Fibroblast of skin of scalp (primary cell): Measurements from ENCODE around the gene PWWP2B.

Experiments used
- DNase-seq: peaks from one replicate; pipeline ENCODE4 v3.0.0-alpha.2; 2013

Gene PWWP2B

GRCh38 chr10:132394936-132395703 is 1.9 kb upstream of the PWWP2B start:
- no peak for DNase-seq

DNA sequence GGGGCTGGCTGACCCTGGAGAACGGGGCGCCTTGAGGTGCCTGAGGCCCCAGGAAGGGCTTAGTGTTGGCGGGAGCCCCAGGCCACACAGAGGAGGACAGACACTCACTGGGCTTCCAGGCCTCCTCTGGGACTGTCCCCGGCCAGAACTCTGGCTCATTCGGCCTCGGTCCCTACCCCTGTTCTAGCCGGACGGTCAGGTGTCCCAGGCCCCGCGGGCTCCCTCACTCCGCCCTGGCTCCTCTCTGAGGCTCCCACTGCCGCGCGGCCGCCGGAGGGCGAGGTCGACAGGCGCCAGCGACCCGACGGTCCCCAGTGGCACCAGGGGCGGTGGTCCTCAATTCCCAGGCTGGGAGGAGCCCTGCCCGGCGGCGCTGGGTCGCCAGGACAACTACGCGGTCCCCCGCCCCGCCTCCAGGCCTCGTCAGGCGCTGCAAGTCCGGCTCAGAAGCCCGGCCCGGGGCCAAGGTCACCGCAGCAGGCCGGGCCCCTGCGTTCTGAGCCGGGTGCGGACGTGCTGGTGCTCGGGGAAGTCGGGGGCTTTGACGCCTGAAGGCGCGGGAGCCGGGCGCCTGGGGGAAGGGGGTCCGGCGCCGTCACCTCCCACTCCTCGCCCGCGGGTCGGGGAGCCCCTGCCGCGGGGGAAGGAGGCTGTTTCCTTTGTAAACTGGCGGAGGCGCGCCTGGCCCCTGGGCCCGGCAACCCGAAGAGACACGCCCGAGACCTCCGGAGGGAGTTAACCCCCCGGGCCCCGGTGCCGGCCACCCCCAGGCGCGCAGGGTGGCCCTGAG is 1.1 kb upstream of the PWWP2B start:
- DNase-seq = no peak

GRCh38 chr10:132396494-132397035 is 435 bp upstream of the PWWP2B start:
- peak; percentile 67 for DNase-seq

DNA sequence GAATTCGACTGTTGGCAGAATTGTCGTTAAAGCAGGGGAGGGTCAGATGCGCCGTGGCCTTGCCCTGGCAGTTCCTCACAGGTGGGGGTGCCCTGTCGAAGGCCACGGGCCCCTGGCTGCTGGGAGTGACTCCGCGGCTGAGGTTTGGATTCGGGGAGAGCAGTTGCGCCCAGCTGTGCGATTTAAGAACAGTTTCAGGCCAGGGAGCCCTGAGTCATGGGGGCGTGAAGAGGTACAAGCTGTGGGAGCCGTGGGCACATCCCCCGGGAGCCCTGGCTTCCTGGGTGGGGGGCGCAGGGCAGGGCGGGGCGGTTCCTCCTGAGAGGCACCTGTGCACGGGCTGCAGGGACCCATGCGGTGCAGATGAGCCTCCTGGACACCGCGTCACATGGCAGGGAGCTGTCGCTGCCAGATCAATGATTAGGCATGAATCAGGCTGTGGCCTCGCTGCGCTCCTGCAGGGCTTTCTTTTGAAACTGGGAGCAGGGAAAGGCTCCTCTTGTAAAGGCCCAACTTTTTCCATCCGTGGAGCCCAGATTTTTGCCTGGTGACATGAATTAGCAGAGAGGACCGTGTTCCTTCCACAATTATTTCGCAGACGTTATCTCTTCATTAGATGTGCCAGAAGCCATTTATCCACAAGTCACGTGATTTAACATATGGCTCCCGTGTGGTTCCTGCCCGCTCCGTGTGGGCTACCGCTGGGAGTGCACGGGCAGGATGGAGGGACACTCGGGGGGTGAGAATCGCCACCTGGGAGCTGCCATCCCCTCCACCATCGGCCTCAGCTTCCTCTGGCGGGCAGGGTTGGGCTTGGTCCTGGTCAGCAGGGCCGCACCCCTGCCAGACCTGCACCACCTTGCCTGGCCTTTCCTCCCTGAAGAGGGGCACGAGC is 918 bp downstream of the PWWP2B start:
- peak; percentile 48 for DNase-seq

DNA sequence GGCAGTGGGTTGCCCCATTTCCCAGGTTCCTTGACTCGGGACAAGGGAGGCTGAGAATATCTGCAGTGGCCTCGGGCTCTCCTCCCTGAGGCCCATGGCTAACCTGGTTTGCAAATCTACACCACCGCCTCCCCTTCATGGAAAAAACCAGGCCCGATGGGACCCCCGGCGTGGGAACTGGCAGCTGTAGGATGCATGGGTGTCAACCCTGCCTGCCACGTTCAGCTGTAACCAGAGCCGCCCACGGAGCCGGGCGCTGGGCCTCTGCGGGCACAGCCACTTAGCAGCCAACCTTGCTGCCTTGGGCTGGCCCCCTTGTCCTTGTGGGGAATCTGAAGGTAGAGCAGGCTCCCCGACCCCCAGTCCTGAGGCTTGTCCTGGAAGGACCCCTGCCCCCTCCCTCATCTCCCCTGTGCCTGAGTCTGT is 1.6 kb downstream of the PWWP2B start:
- no peak for DNase-seq

- DNase-seq = no peak
Measured at GRCh38 chr10:132399117-132400035, 2.4 kb downstream of the PWWP2B start.

GRCh38 chr10:132400041-132400546 is 3.1 kb downstream of the PWWP2B start:
- DNase-seq = no peak

- no peak for DNase-seq
Measured at GRCh38 chr10:132400547-132401151, 3.6 kb downstream of the PWWP2B start.

GRCh38 chr10:132401401-132402118 is 4.6 kb downstream of the PWWP2B start:
- no peak for DNase-seq

GRCh38 chr10:132402781-132403241 is 5.8 kb downstream of the PWWP2B start:
- DNase-seq = no peak

- no peak for DNase-seq
Measured at GRCh38 chr10:132403511-132404168, 6.6 kb downstream of the PWWP2B start.

- DNase-seq = no peak
Measured at GRCh38 chr10:132404169-132404880, 7.3 kb downstream of the PWWP2B start.

GRCh38 chr10:132404911-132405462 is 8.0 kb downstream of the PWWP2B start:
- DNase-seq = no peak

DNA sequence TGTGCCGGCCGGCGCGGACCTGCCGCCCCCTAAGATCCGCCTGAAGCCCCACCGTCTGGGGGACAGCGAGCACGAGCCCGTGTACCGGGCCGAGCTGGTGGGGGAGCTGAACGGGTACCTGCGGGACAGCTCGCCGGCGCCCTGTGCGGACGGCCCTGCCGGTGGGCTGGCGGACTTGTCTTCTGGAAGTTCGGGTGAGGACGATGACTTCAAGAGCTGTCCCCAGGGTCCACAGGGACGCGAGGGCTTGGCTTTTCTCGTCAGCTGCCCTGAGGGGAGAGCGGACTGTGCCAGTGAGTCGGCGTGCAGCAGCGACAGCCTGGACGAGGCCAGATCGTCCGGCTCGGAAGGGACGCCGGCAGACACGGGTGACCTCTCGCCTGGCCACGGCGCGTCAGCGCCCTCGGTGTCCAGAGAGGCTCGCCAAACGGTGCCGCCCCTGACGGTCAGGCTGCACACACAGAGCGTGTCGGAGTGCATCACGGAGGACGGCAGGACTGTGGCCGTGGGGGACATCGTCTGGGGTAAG is 8.5 kb downstream of the PWWP2B start:
- DNase-seq = no peak

DNA sequence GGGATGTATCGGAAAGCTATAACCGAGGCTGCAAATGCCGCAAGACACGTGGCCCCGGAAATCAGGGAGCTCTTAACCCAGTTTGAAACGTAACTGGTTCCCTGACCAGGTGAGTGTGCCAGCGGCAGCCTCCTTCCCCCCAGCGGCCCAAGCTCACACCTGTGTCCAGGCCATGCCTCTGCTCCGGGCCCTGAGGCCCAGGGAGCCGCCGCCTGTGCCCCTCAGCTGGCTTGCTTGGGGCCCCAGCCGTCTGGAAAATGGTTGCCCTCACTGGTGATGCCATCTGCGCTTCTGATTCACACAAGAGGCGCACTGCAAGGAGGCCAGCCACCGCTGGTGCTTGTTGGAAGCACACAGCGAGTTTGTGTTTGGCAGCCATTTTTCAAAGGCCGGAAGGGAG is 9.2 kb downstream of the PWWP2B start:
- DNase-seq = no peak

- DNase-seq = no peak
Measured at GRCh38 chr10:132406750-132407149, 9.8 kb downstream of the PWWP2B start.

- DNase-seq = no peak
Measured at GRCh38 chr10:132407243-132407746, 10.3 kb downstream of the PWWP2B start.

DNA sequence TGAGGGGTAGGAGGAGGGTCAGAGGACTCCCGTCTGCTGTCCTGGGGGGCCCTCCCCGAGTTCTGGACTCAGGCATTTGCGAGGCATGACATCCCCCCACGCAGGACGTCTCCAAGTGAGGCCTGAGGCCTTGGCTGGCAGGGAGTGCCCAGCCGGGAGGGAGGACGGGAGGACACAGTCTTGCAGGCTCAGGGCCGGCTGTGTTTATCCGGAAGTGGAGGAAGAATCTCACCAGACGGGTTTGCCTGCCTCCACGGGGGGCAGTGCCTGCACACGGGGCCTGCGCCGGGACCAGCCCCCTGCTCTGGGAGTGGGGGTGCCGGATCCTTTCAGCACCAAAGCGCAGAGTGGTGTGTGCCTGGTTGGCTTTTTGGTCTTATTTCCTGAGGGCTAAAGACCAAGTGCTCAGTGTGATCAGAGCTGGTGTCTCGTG is 10.9 kb downstream of the PWWP2B start:
- peak; percentile 47 for DNase-seq
